Fibroblast of lung (primary cell): ENCODE data around the gene CMC1.

Experiments
- EZH2 ChIP-seq: IDR thresholded peaks from 2 replicates; pipeline ENCODE4 v1.5.1; 2012; ENCODE audit warnings: low read length, control low read depth, mild to moderate bottlenecking; ENCODE audit errors: missing control alignments
- TF ChIP-seq, protein P1 (sequence below), 2 donors: IDR thresholded peaks in 1 of 2; conservative IDR thresholded peaks in 1 of 2; 1 replicate in 1 of 2; 2 replicates in 1 of 2; pipeline ENCODE4 v1.5.1; 2011 to 2012; ENCODE audit warnings: low read length in 2 of 2, control low read depth in 1 of 2, inconsistent platforms in 1 of 2, low read depth in 1 of 2, mild to moderate bottlenecking in 1 of 2

- TF ChIP-seq, protein P1, sequence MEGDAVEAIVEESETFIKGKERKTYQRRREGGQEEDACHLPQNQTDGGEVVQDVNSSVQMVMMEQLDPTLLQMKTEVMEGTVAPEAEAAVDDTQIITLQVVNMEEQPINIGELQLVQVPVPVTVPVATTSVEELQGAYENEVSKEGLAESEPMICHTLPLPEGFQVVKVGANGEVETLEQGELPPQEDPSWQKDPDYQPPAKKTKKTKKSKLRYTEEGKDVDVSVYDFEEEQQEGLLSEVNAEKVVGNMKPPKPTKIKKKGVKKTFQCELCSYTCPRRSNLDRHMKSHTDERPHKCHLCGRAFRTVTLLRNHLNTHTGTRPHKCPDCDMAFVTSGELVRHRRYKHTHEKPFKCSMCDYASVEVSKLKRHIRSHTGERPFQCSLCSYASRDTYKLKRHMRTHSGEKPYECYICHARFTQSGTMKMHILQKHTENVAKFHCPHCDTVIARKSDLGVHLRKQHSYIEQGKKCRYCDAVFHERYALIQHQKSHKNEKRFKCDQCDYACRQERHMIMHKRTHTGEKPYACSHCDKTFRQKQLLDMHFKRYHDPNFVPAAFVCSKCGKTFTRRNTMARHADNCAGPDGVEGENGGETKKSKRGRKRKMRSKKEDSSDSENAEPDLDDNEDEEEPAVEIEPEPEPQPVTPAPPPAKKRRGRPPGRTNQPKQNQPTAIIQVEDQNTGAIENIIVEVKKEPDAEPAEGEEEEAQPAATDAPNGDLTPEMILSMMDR (conservative IDR thresholded peaks at IDR 0.05 in 1 of 2, IDR thresholded peaks at IDR 0.05 in 1 of 2; ENCODE audit: low read depth in 1 of 2, low read length in 2 of 2): no peak
- no peak for TF ChIP-seq EZH2
Observed at GRCh38 chr3:28316226-28316625, 74.8 kb downstream of the CMC1 start.
